NB4 (cell line): ENCODE results near the gene SRGAP1.

Experiments used
- MAX ChIP-seq: IDR thresholded peaks from 2 replicates; pipeline ENCODE4 v1.6.1; 2011; ENCODE audit warnings: low read depth, low read length
- POLR2A ChIP-seq: IDR thresholded peaks from 2 replicates; pipeline ENCODE4 v1.6.1; 2011; ENCODE audit warnings: mild to moderate bottlenecking; ENCODE audit not compliant: insufficient read length; ENCODE audit errors: extremely low read depth
- TF ChIP-seq, protein P1 (sequence below): IDR thresholded peaks from one replicate; pipeline ENCODE4 v1.5.1; 2012; ENCODE audit warnings: low read depth, low read length

DNA sequence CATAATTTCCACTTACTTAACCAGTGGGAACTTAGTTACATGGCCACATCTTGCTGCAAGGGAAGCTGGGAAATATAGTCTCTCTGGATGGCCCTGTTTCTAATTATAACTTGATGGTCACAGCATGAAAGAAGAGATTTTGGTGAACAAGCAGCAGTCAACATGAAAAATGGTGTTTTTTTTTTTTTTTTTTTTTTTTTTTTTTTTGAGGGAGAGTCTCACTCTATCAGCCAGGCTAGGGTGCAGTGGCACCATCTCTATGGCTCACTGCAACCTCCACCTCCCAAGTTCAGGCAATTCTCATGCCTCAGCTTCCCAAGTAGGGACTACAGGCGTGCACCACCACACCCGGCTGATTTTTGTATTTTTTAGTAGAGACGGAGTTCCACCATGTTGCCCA lies 10.8 kb downstream of the SRGAP1 start:
- TF ChIP-seq, protein P1, sequence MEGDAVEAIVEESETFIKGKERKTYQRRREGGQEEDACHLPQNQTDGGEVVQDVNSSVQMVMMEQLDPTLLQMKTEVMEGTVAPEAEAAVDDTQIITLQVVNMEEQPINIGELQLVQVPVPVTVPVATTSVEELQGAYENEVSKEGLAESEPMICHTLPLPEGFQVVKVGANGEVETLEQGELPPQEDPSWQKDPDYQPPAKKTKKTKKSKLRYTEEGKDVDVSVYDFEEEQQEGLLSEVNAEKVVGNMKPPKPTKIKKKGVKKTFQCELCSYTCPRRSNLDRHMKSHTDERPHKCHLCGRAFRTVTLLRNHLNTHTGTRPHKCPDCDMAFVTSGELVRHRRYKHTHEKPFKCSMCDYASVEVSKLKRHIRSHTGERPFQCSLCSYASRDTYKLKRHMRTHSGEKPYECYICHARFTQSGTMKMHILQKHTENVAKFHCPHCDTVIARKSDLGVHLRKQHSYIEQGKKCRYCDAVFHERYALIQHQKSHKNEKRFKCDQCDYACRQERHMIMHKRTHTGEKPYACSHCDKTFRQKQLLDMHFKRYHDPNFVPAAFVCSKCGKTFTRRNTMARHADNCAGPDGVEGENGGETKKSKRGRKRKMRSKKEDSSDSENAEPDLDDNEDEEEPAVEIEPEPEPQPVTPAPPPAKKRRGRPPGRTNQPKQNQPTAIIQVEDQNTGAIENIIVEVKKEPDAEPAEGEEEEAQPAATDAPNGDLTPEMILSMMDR: no peak
- TF ChIP-seq POLR2A: no peak
- TF ChIP-seq MAX: no peak
